NB4 (cell line): ENCODE measurements around the gene C5orf63.
"Not testable (repeated sequence)": the region's sequence is repeated elsewhere in the genome, so short reads cannot be mapped to it uniquely, and the experiment has no call there.

Source experiments
- DNase-seq: peaks from one replicate; pipeline ENCODE4 v3.0.0; 2010; ENCODE audit warnings: low read depth
- H3K4me3 ChIP-seq: one replicate; pipeline ENCODE4 v1.5.1; 2011; ENCODE audit warnings: mild to moderate bottlenecking, low read depth, low read length, moderate library complexity
- MAX ChIP-seq: IDR thresholded peaks from 2 replicates; pipeline ENCODE4 v1.6.1; 2011; ENCODE audit warnings: low read depth, low read length
- MYC ChIP-seq: IDR thresholded peaks from 2 replicates; pipeline ENCODE4 v1.6.1; 2011; ENCODE audit warnings: low read depth, low read length
- POLR2A ChIP-seq: IDR thresholded peaks from 2 replicates; pipeline ENCODE4 v1.6.1; 2011; ENCODE audit warnings: mild to moderate bottlenecking; ENCODE audit not compliant: insufficient read length; ENCODE audit errors: extremely low read depth
- TF ChIP-seq, protein P1 (sequence below): IDR thresholded peaks from one replicate; pipeline ENCODE4 v1.5.1; 2012; ENCODE audit warnings: low read depth, low read length

The C5orf63 gene

GRCh38 chr5:127019928-127020327 lies 53.4 kb downstream of the C5orf63 start:
- H3K4me3 ChIP-seq = no peak overlapping the region
- no peak for DNase-seq
- no peak for TF ChIP-seq POLR2A
- TF ChIP-seq, protein P1, sequence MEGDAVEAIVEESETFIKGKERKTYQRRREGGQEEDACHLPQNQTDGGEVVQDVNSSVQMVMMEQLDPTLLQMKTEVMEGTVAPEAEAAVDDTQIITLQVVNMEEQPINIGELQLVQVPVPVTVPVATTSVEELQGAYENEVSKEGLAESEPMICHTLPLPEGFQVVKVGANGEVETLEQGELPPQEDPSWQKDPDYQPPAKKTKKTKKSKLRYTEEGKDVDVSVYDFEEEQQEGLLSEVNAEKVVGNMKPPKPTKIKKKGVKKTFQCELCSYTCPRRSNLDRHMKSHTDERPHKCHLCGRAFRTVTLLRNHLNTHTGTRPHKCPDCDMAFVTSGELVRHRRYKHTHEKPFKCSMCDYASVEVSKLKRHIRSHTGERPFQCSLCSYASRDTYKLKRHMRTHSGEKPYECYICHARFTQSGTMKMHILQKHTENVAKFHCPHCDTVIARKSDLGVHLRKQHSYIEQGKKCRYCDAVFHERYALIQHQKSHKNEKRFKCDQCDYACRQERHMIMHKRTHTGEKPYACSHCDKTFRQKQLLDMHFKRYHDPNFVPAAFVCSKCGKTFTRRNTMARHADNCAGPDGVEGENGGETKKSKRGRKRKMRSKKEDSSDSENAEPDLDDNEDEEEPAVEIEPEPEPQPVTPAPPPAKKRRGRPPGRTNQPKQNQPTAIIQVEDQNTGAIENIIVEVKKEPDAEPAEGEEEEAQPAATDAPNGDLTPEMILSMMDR = no peak
- no peak for TF ChIP-seq MYC
- TF ChIP-seq MAX = no peak

- not testable (repeated sequence) for H3K4me3 ChIP-seq, DNase-seq
Measured at GRCh38 chr5:127016722-127017121, 56.6 kb downstream of the C5orf63 start.

DNA sequence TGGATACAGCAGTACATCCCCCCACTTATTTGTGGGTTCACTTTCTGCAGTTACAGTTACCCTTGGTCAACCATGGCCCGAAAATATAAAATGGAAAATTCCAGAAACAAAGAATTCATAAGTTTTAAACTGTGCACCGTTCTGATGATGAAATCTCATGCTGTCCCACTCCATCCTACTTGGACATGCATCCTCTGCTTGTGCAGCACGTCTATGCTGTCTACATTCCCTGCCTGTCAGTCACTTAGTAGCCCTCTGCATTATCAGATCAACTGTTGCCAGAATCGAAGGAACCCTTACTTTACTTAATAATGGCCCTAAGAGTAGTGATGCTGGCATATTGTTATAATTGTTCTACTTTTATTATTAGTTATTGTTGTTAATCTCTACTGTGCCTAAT lies 57.6 kb downstream of the C5orf63 start:
- TF ChIP-seq MYC (no peak), POLR2A (no peak), MAX (no peak)
- TF ChIP-seq, protein P1 = no peak
- no peak for DNase-seq
- H3K4me3 ChIP-seq = no peak overlapping the region

DNA sequence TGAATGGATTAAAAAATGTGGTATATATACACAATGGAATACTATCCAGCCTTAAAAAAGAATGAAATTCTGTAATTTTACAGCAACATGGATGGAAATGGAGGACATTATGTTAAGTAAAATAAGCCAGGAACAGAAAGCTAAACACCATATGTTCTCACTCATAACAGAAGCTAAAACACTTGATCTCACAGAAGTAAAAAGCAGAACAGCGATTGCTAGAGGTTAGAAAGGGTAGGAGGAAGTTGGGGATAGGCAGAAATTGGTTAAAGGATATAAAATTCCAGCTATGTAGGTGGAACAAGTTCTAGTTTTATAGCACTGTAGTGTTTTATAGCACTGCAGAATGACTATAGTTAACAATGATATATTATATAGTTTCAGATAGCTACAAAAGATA lies 58.7 kb downstream of the C5orf63 start:
- TF ChIP-seq MAX (no peak), POLR2A (no peak), MYC (no peak)
- TF ChIP-seq, protein P1 = no peak

GRCh38 chr5:127013407-127013806 lies 59.9 kb downstream of the C5orf63 start:
- no peak overlapping the region for H3K4me3 ChIP-seq
- no peak for DNase-seq
- no peak for TF ChIP-seq MYC
- TF ChIP-seq, protein P1 = no peak
- TF ChIP-seq MAX = no peak
- no peak for TF ChIP-seq POLR2A

More for the DNA sequence above, 58.7 kb downstream of the C5orf63 start:
- no peak overlapping the region for H3K4me3 ChIP-seq
- DNase-seq = peak; percentile 44

DNA sequence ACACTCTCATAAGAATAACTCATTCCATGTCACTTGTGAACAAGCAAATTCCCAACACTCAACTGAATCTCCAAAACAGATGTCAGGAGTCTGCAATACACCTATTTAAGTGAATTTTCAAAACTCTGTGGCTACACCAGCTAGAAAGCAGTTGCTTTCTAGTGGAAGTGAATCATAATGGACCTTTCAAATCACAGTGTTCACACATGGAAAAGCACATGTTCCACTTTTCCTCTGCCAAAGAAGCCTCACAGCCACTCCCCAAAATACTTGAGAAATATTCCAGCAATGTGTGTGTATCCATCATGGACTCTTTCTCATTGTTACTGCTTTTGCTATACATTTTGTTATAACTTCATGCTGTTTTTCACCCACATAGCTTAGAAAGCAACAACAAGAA lies 60.4 kb downstream of the C5orf63 start:
- no peak overlapping the region for H3K4me3 ChIP-seq
- TF ChIP-seq, protein P1 = no peak
- TF ChIP-seq POLR2A = no peak
- TF ChIP-seq MYC = no peak
- peak; percentile 54 for TF ChIP-seq MAX
- no peak for DNase-seq
